Measurements from ENCODE around the gene EXOC6.
A peak's percentile ranks its signal among the peaks of the same experiment; 100 is the strongest.

The EXOC6 gene, protein sequence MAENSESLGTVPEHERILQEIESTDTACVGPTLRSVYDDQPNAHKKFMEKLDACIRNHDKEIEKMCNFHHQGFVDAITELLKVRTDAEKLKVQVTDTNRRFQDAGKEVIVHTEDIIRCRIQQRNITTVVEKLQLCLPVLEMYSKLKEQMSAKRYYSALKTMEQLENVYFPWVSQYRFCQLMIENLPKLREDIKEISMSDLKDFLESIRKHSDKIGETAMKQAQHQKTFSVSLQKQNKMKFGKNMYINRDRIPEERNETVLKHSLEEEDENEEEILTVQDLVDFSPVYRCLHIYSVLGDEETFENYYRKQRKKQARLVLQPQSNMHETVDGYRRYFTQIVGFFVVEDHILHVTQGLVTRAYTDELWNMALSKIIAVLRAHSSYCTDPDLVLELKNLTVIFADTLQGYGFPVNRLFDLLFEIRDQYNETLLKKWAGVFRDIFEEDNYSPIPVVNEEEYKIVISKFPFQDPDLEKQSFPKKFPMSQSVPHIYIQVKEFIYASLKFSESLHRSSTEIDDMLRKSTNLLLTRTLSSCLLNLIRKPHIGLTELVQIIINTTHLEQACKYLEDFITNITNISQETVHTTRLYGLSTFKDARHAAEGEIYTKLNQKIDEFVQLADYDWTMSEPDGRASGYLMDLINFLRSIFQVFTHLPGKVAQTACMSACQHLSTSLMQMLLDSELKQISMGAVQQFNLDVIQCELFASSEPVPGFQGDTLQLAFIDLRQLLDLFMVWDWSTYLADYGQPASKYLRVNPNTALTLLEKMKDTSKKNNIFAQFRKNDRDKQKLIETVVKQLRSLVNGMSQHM

GRCh38 chr10:92848441-92849233 is at the start of gene EXOC6:
Gene EXOC6 (plus strand): TSS chr10:92848520. CDS start chr10:92848534, 14 bp downstream.
- peak; percentile 47 to 61 for DNase-seq

DNA sequence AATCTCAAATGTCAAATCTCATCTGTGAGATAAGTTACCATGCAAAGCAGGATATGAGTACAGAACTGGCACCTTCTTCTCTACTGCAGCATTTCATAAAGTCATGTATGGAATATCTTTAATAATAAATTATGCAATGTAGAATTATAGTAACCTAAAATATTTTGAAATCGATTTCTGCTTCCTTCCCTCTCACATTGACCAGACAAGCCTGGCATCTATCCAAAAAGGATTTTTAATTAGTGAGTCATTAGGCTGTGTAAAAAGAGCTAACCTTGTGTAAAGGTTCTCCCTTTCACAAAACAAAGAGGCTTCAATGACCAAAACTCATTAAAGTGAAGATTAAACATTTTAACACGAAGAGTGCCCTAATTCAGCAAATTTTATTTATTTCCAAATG is 48.8 kb upstream of the EXOC6 start:
- no peak for DNase-seq

DNA sequence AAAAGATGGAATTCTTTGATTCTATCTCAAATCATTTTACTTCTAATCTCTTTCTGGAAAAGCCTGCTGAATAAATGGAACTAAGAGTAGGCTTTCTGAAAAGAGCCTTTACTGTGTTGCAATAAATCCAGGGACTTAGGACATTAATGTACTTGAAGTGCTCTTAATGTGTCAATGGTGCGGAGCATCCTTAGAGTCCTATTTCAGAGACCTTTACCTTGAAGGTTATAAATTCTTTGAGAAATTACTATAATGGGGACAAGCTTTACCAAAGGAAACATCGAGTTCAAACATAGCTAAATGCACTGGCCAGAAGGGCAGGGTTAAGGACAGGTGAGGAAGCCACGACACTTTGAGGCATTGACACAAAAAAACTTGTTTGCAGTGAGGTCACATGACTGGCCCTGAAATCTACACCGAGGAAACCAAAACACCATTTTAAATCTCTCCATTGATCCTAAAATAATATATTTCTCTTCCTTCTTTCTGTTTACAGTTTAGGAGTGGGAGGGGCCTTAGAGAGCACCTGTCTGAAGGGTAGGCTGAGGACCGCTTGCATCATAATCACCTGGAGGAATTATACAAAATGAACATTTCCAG is 48.1 kb upstream of the EXOC6 start:
- no peak for DNase-seq

DNA sequence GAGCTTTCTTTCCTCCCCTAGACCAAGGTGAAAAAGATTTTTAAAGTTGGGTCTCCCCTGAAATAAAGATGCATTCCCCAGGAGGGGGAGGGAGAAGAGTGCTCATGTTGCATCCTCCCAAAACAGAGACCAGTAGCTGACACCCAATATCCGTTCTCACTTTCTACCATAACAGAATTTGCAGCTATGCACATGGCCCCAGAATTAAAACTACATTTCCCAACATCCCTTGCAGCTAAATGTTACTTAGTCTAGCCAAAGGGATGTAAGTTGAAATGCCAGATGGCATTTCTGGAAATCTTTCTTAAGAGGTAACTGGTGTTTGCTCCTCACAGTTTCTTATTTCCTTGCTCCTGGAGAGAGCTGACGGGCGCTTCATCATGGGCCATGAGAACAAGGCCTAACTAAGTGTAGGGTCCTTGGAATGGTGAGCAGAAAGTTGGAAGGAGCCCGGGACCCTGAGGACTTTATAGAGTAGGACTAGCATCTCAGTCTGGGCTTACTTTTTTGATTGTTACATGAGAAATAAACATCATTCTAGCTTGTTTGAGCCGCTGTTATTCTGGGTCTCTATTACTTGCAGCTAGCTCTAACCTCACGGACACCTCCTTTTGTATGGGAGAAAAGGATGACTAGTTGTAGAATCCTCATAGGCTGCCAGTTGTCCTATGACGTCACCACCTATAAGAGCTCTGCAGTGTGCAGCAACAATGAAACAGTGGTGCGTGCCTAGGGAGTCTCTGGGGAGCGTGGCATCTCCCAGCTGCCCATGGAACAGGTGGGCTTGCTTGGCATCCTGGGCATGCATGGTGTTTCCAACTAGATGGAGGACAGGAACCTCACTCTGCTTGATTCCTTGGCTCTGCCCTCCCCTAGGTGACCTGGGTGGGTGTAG is 46.1 kb upstream of the EXOC6 start:
- no peak for DNase-seq

- no peak for DNase-seq
These were observed 38.5 kb upstream of the EXOC6 start for GRCh38 chr10:92809840-92810239.

- DNase-seq: no peak
These were observed 37.3 kb upstream of the EXOC6 start for GRCh38 chr10:92810934-92811532.

- DNase-seq: no peak
These were observed 36.3 kb upstream of the EXOC6 start for GRCh38 chr10:92811986-92812385.

- DNase-seq: no peak
These were observed 34.3 kb upstream of the EXOC6 start for GRCh38 chr10:92813979-92814378.

- no peak for DNase-seq
These were observed 33.5 kb upstream of the EXOC6 start for GRCh38 chr10:92814790-92815189.

- DNase-seq: no peak
These were observed 32.2 kb upstream of the EXOC6 start for GRCh38 chr10:92816091-92816531.

- peak in 1 of 2 experiments; percentile 18 for DNase-seq
These were observed 26.2 kb upstream of the EXOC6 start for GRCh38 chr10:92822060-92822634.

- no peak for DNase-seq
These were observed 25.4 kb upstream of the EXOC6 start for GRCh38 chr10:92822964-92823363.

DNA sequence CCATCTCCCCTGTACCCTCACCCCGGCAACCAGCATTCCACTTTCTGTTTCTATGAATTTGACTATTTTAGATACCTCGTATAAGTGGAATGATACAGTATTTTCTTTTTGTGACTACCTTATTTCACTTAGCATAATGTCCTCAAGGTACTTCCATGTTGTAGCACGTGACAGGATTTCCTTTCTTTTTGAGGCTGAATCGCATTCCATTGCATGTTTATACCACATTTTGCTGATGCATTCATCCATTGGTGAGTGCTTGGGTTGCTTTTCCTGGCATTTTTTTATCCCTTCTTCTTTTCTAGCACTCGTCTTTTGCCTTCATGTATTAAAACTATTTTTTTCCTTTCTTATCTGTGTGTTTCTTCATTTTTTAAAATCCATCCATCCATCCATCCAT is 22.3 kb upstream of the EXOC6 start:
- no peak for DNase-seq

GRCh38 chr10:92826504-92826903 is 21.8 kb upstream of the EXOC6 start:
- DNase-seq: no peak

GRCh38 chr10:92829042-92829785 is 19.1 kb upstream of the EXOC6 start:
- DNase-seq: no peak

DNA sequence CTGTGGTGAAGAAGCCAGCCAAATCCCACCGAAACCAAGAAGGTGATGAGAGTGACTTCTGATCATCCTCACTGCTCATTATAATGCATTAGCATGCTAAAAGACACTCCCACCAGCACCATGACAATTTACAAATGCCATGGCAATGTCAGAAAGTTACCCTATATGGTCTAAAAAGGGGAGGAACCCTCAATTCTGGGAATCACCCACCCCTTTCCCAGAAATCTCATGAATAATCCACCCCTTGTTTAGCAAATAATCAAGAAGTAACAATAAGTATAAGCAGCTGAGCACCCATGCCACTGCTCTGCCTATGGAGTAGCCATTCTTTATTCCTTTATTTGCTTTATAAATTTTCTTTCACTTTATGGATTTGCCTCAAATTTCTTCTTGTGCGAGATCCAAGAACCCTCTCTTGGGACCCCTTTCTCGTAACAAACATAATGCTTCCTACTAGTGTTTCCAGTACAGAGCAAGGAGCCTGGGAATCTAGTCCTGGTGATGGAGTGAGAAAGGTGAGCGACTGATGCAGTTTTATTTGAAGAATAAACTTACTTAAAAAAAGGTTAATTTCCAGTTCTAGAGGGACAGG is 18.4 kb upstream of the EXOC6 start:
- no peak for DNase-seq

- DNase-seq: no peak
These were observed 17.6 kb upstream of the EXOC6 start for GRCh38 chr10:92830478-92831389.

DNA sequence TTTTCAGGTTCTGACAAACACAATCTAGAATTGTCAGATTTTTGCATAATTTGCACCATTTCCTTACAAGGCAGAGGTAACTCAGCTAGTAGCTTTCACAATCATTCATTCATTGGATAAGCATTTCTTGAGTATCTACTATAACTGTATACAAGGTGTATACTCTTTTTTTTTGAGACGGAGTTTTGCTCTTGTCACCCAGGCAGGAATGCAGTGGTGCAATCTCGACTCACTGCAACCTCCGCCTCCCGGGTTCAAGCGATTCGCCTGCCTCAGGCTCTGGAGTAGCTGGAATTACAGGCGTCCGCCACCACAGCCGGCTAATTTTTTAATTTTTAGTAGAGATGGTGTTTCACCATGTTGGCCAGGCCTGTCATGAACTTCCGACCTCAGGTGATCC is 16.2 kb upstream of the EXOC6 start:
- DNase-seq: no peak

Data from SW 1271 (cell line).